Calu3 (cell line): Measurements from ENCODE around the gene SLC39A11. TPM values are rescaled to one million over a fixed set of nuclear protein-coding genes. Genes with fewer than 3 reads are reported as not detected.

Experiments
- BruUV-seq: library from RNA; stranded (reverse); fragments of 400-500 nt; replicated peaks from 2 replicates; lab custom pipeline; 2021; lab: Mats Ljungman, UMichigan
- CTCF ChIA-PET: fragments of 300-600 bp; sonication (Branson Sonifier 250); formaldehyde crosslinking; loops from one replicate; lab custom pipeline; 2022; ENCODE audit warnings: antibody characterized with exemption; lab: Charles Lee
- DNase-seq: peaks from one replicate; pipeline ENCODE4 v3.0.0; 2022
- H3K27ac Mint-ChIP-seq: one replicate; pipeline ENCODE4 v1.8.0; 2022; ENCODE audit warnings: mixed read lengths; ENCODE audit not compliant: unreplicated experiment
- H3K27me3 Mint-ChIP-seq: one replicate; pipeline ENCODE4 v1.8.0; 2022; ENCODE audit warnings: mixed read lengths; ENCODE audit not compliant: unreplicated experiment
- H3K36me3 Mint-ChIP-seq: one replicate; pipeline ENCODE4 v1.8.0; 2022; ENCODE audit warnings: mild to moderate bottlenecking, moderate library complexity, mixed read lengths; ENCODE audit not compliant: insufficient read depth, unreplicated experiment
- H3K4me1 Mint-ChIP-seq: one replicate; pipeline ENCODE4 v1.8.0; 2022; ENCODE audit warnings: mild to moderate bottlenecking, low read depth, mixed read lengths; ENCODE audit not compliant: unreplicated experiment
- H3K4me3 Mint-ChIP-seq: one replicate; pipeline ENCODE4 v1.8.0; 2022; ENCODE audit warnings: mild to moderate bottlenecking, low read depth, moderate library complexity, mixed read lengths; ENCODE audit not compliant: unreplicated experiment
- H3K9me3 Mint-ChIP-seq: one replicate; pipeline ENCODE4 v1.8.0; 2022; ENCODE audit warnings: low read depth, mixed read lengths; ENCODE audit not compliant: unreplicated experiment
- intact Hi-C: fragments of 100-400 bp; cut with micrococcal nuclease; formaldehyde crosslinking; loops from one replicate; pipeline ENCODE4 v1.10.0; 2022; ENCODE audit not compliant: unreplicated experiment
- total RNA-seq: library from RNA; stranded (reverse); gene quantifications from 2 replicates; pipeline ENCODE4 v1.2.3, GENCODE V29; 2022
- TF ChIP-seq, protein P1 (sequence below): fragments of 200-600 bp; IDR thresholded peaks from one replicate; pipeline ENCODE4 v1.8.0; 2022; ENCODE audit warnings: antibody characterized with exemption; ENCODE audit not compliant: unreplicated experiment

Gene SLC39A11
- total RNA-seq, 1 experiment from 2014 or later: 60.3 TPM

DNA sequence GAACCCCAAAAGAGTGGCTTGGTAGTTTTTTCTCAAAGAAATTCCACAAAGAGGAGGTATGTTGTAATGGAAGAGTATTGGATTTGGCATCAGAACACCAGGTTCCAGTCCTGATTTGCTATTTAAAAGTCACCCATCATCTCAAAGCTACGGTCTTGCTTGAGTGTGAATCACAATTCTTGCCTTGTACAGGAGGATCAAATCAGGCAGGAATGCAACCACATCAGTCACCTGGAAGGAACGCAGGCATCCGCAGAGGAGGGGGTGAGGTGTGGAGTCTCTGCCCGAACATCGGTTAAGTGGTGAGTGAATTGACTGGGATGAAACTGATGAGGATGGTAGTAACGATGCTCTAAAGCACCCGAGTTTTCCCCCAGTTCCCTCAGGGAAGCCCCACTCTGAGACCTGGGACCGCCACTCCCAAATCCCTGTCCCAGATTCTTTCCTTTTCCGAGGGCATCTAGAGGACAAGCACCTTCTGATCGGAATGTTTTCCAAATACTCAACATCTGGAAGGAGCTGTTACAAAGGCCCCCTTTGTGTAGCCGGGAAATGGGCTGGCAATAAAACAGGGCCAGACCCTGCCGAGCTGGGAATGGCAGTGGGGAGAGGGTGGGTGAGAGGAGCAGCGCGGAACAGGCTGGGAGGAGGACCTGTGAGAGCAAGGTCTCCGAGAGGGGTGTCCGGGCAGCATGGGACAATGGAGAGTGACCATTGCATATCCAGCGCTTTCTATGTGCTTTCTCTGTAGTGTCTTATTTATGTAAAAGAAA is 469.6 kb downstream of the SLC39A11 start:
- Mint-ChIP-seq H3K36me3 (peaks cover 20% of the 10 kb centered on the region), H3K27me3 (no peaks in the 10 kb centered on the region), H3K4me1 (peaks cover 55% of the 10 kb centered on the region), H3K9me3 (peaks cover 17% of the 10 kb centered on the region), H3K27ac (peak overlapping the region; percentile 84), H3K4me3 (peak overlapping the region; percentile 42)
- DNase-seq: peak; percentile 49
- intact Hi-C loops: no loop called here
- no TSS peak for BruUV-seq
- TF ChIP-seq, protein P1, sequence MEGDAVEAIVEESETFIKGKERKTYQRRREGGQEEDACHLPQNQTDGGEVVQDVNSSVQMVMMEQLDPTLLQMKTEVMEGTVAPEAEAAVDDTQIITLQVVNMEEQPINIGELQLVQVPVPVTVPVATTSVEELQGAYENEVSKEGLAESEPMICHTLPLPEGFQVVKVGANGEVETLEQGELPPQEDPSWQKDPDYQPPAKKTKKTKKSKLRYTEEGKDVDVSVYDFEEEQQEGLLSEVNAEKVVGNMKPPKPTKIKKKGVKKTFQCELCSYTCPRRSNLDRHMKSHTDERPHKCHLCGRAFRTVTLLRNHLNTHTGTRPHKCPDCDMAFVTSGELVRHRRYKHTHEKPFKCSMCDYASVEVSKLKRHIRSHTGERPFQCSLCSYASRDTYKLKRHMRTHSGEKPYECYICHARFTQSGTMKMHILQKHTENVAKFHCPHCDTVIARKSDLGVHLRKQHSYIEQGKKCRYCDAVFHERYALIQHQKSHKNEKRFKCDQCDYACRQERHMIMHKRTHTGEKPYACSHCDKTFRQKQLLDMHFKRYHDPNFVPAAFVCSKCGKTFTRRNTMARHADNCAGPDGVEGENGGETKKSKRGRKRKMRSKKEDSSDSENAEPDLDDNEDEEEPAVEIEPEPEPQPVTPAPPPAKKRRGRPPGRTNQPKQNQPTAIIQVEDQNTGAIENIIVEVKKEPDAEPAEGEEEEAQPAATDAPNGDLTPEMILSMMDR: no peak
- CTCF ChIA-PET: interaction anchor here (1.5 kb wide), 1 partner anchor 20 kb away, joined by 4 read pairs; no protein-coding TSS in a partner anchor

DNA sequence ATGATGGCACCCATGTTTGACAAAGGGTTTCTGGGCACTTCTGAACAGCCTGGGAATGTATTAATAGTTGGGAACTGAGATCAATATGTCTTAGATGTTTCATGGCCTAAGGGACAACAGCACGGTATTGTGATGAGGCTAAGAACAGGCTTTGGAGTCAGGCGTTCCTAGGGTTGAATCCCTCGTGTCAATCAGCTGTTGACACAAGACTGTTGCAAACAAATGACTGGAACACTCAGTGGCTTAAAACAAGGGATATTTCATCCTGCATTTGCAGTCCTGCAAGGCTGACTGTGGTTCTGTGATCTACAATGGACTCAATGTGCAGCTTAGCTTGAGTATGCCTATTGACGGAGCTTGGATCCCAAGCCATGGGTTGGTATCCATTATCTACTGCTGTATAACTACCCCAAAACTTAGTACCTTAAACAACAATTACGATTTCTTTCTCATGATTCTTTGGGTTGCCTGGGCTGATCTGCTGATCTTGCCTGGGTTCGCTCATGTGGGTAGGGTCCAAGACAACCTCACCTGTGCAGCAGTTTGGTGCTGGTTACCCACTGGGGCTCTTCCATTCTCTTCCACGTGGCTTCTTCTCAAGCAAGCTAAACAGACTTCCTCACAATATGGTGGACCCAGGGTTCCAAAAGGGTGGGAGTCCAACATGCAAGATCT is 472.4 kb downstream of the SLC39A11 start:
- TF ChIP-seq, protein P1: no peak
- Mint-ChIP-seq H3K4me1 (peaks cover 70% of the 10 kb centered on the region), H3K27ac (peak overlapping the region; percentile 98), H3K27me3 (no peaks in the 10 kb centered on the region), H3K9me3 (peaks cover 3% of the 10 kb centered on the region), H3K4me3 (no peak overlapping the region), H3K36me3 (peaks cover 31% of the 10 kb centered on the region)
- BruUV-seq: no TSS peak
- no peak for DNase-seq
- CTCF ChIA-PET: no interaction called here
- intact Hi-C loops: loop anchor here (2.0 to 5.0 kb wide), 2 partner anchors 13 to 213 kb away; no protein-coding TSS in a partner anchor

DNA sequence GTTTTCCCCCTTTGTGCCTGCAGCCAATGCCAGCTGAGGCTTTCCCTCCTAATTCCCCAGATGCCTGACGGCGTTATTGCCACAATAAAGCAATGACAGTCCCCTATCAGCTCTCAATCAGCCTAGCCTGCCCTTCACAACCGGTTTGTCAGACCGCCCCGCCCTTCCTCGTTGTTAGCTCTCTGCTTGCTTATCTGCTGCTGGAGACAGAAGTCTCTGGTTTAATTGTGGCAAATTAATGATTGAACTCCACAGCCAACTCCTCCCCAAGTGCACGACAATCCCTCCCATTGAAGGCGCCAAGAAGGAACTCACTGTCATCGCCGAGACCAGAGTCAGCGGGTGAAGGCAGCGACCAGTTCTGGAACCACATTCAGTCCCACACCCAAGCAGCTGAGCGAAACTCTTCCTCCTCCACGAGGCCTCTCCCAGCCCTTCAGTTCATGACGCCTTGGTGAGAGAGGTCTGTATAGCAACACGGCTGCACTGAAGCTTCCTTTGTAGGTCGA is 474.4 kb downstream of the SLC39A11 start:
- DNase-seq: peak; percentile 94
- Mint-ChIP-seq H3K9me3 (peaks cover 2% of the 10 kb centered on the region), H3K4me3 (peak overlapping the region; percentile 61), H3K27me3 (no peaks in the 10 kb centered on the region), H3K4me1 (peaks cover 72% of the 10 kb centered on the region), H3K36me3 (peaks cover 47% of the 10 kb centered on the region), H3K27ac (peak overlapping the region; percentile 98)
- intact Hi-C loops: loop anchor here (1.0 to 5.0 kb wide), 5 partner anchors 15 to 491 kb away; no protein-coding TSS in a partner anchor
- CTCF ChIA-PET: interaction anchor here (0.7 to 1.5 kb wide), 22 partner anchors 9 to 614 kb away, joined by 3 to 7 read pairs (median 4); a partner anchor contains a TSS
- BruUV-seq: no TSS peak
- TF ChIP-seq, protein P1: no peak

DNA sequence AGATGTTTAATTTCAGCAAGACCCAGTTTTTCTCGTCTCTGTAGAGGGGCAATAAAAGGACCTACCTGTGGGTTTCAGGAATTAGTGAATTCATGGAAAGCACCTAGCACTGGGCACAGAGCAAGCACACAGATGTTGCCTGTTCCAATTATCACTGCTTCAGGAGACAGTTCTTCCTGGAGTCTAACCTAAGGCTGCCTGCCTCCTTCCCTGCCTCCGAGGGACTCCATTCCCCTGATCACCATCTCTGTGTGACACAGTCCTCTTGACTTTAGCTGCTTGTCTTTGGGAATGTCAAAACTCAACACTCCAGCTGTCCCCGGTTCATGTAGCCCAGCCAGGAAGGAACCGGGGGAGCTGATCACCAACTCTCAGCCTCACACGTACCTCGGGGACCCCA is 474.9 kb downstream of the SLC39A11 start:
- DNase-seq: no peak
- Mint-ChIP-seq H3K27ac (peak overlapping the region; percentile 98), H3K36me3 (peaks cover 47% of the 10 kb centered on the region), H3K4me3 (peak overlapping the region; percentile 61), H3K27me3 (no peaks in the 10 kb centered on the region), H3K9me3 (peaks cover 2% of the 10 kb centered on the region), H3K4me1 (peaks cover 72% of the 10 kb centered on the region)
- CTCF ChIA-PET: interaction anchor here (0.7 to 1.5 kb wide), 18 partner anchors 8 to 693 kb away, joined by 3 to 7 read pairs (median 4); a partner anchor contains a TSS
- intact Hi-C loops: loop anchor here (5.0 kb wide), 1 partner anchor 210 kb away; no protein-coding TSS in a partner anchor
- TSS peak; percentile 83 for BruUV-seq
- TF ChIP-seq, protein P1: no peak
